UCSD-AML1 (cell line): ENCODE measurements around the gene KRT1.
"Not testable (repeated sequence)": the region's sequence is repeated elsewhere in the genome, so short reads cannot be mapped to it uniquely, and the experiment has no call there.

Source experiments
- DNase-seq: peaks from one replicate; lab custom pipeline; 2025; ENCODE audit not compliant: unreplicated experiment; lab: John Stamatoyannopoulos, UW

The KRT1 gene

DNA sequence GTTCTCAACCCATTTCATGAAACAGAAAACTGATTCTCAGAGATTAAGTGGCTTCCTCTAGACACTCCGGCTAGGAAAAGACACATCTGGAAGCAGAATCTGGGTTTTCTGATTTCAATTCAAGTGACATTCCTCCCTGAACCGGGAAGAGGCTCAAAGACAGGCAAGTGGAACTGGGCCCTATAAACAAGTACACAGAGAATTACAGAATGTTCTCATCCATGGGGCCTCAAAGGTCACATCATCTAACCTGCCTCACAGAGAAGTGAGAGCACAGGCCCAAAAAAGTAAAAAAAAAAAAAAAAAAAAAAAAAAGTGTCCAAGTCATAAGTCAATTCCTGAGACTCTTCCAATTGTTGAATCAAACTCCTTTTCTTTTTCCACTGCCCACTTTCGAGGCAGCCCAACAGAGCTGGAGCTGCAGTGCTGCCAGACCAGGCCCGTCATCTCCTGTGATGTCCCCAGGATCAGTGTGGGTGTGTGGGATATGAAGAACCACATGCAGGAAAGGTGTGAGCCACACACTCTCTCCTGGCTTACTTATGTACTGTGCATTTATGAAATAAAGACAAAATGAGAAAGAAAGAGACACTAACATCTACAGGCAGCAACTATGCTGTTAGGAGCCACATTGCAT lies 2.8 kb upstream of the KRT1 start:
- DNase-seq, result no peak

DNA sequence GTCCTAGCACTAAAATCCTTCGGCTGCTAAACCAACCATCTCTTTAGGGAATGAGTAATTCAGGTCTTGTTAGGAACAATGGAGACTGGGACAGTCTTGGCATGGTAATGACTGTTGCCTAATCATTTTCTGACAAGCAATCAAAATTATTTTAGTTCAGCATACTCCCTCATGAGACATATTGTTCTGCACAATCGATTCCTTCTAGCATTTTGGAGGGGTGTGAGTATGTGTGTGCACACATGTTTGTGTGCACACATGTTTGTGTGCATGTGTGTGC lies 2.1 kb upstream of the KRT1 start:
- DNase-seq, result no peak

DNA sequence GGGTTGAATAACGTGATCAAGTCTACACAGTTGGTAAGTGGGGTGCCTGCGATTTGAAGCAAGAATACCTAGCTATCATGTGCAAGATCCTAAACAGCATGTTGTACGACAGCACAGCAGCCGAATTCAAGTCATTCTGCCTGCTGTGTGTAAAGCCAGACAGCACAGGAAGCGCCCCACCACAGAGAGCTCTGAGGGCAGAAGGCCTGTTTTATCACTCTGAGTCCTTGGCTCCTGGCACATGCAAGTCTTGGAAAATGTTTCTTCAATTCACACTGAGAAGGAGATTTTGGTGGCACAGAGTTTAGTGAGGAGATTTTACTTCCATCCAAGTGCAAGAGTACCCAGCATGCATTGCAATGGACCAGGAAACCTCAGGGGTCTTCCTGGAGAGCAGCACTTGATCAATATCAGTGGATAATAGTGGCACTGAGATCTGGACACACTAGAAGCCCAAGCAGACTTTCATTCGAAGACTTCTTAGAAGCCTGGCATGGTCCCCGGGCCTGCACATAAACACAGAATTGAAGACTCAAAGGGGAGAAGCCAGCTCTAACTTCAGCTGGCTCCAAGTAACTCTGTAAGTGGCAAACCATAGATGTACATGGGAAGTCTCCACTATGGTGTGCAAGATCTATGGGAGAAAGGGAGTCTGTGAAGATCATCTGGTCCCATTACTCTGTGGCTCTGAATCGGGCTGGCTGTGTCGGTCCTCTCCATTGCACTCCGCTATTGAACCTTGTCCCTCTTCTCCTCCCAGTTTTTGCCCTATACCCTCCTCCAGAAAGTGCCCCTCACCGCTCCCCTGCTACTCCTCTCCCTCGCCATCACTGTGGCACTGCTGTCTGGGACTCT lies 1.5 kb upstream of the KRT1 start:
- no peak for DNase-seq

GRCh38 chr12:52679875-52680274 lies 332 bp downstream of the KRT1 start:
- no peak for DNase-seq

DNA sequence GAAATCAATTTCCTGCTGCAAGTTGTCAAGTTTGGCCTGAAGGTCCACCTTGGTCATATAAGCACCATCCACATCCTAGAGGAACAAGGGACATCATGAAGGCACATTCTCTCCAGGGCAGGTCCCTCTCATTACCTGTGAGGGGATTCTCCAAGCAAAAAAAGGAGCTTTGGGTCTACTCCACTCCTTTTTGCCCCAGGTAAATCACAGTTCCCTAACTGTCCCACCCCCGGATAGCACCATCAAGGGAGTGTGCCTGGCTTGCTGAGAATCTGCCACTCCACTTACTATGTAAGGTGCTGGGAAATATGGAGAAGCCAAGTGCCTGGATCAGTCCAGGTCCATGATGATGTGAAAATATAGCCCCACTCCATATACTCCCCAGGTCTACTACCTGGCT lies 2.5 kb downstream of the KRT1 start:
- no peak for DNase-seq

- no peak for DNase-seq
Observed at GRCh38 chr12:52677126-52677525, 3.1 kb downstream of the KRT1 start.

GRCh38 chr12:52676163-52676562 lies 4.0 kb downstream of the KRT1 start:
- no peak for DNase-seq

DNA sequence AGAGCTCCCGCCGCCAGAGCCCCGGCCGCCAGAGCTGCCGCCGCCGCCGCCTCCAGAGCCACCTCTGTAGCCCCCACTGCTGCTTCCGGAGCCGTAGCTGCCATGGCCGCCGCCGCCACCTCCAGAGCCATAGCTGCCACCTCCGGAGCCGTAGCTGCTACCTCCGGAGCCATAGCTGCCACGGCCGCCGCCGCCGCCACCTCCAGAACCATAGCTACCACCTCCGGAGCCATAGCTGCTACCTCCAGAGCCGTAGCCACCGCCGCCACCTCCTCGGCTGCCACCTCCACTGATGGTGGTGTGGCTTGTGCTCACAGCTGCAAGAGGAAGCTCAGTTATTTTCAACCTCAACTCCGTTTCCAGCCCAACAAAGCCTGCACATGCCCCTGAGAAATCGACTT lies 4.9 kb downstream of the KRT1 start:
- no peak for DNase-seq

GRCh38 chr12:52674433-52674775 lies 5.8 kb downstream of the KRT1 start:
- DNase-seq, result no peak

DNA sequence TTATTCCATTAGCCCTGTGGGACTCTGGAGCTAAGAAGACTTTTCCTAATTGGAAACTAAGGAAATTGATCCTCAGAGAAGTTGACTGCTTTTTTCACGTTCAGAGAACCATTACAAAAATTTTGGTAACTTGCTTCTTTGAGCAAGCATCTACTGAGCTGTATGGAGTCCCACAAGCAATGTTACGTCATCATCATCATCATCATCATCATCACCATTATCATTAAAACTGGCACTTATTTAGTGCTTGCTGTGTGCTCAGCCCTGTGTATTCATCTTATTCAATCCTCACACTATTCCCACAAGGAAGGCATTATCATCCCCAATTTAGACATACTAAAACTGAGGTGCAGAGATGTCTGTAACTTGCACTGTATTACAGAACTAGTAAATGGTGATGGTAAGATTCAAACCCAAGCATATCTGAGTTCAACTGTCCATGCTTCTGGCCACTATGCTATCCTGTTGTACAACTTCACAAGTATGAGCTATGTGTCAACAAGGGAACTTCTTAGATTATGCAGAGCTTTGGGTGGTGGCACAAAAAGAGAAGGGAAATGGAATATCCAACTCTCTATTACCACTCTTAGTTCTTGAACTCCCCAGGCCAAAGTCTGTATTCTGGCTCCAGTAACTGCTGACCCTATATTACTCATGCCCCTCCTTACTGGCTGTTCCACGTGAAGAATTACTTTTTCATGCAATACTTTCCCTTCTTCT lies 6.3 kb downstream of the KRT1 start:
- DNase-seq, result no peak

GRCh38 chr12:52673217-52673616 lies 7.0 kb downstream of the KRT1 start:
- DNase-seq, result no peak

GRCh38 chr12:52672321-52672933 lies 7.8 kb downstream of the KRT1 start:
- no peak for DNase-seq

DNA sequence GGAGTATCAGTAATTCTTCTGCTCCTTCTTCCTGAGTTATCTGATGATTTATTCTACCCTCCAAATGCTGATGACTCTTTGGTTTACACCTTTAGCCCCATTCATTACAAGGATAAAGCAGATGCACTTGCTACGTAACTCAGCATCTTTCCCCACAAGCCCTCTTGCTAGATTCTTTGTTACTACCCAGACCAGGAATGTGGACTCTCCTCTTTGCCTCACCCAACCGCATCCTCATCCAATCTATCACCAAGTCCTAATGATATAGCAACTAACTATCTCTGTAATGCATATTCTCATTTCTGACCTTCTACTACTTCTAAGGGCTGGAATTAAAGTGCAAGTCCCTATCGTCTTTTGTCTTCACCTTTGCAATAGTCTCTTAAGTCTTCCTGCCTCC lies 9.2 kb downstream of the KRT1 start:
- DNase-seq, result no peak

DNA sequence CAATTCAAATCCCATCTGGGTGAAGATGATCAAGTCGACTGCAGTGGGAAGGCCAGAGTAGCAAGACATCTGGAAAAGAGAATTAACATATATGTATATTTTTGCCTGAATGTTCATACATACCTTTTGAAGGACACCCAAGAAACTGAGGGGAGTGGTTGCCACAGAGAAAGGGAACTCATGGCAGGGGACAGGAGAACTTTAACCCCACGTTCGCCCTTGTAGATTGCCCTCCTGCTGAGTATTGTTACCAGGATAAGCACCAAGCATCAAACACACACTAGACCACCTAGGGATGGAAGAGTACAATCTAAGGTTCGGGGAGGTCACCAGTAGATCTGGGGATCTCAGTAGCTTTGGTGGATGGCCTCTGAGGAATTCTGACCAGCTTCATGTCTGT lies 9.7 kb downstream of the KRT1 start:
- no peak for DNase-seq

DNA sequence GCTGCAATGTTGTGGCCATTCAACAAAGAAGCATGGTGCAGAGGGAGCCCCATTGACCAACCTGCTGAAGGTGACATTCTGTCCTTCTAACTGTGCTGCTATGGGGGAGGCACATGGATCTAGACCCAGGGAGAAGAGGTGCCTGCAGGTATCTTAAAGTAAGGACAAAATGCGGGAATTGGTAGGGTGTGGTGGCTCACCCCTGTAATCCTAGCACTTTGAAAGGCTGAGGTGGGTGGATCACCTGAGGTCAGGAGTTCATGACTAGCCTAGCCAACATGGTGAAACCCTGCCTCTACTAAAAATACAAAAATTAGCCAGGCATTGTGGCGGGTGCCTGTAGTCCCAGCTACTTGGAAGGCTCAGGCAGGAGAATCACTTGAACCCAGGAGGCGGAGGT lies 10.3 kb downstream of the KRT1 start:
- DNase-seq, result not testable (repeated sequence)

DNA sequence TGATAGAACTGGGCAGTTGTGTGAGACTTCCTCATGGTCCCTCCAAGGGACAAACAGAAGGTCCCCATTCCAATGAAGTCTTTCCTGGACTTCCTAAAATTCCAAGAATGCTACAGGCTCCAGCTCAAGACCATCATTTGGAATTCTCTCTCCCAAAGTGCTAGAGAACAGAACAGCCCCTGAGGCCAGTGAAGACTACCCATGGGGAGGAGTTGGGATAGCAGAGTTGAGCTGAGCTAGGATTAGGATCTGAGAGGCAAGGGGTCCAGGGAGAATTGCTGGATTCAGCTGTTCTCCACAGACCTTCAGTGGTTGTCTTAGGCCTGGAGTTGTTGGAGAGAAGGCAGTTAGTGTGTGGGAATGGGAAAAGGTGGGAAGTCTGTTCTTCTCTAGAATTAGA lies 10.8 kb downstream of the KRT1 start:
- no peak for DNase-seq

DNA sequence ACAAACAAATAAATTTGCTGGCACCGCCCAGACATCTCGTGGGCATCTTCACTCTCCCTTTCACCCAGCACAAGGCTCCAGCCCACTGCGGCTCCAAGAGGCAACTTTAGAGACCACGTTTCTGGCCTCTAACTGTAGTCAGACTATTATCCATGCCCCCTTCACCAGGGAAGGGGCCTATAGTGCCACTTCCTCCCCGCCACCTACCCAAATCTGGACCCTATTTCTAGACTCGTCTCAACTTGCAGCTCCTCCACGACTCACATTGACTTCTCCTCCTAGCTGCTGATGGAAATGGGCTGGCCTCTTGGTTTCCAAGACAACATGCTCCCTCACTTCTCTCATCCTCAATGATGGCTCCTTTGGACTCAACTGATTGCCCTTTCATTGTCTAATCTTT lies 12.3 kb downstream of the KRT1 start:
- DNase-seq, result no peak

DNA sequence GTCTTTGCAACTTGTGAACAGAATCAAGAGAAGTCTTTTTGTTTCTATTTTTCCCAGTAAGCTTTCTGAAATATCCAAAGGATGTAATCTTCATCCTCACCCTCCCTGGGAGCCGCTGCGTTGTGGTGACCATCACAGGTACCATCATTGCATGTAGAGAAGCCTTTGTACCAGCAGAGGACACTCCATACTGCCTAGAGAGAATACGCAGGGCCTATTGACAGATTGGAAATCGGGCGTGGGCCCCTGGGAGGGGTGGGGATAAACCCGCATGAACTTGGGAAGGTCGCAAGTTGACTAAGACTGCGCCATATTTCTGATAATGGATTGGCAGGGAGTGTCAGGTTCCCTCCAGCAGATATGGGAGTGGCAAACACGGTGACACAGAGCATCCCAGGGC lies 12.7 kb downstream of the KRT1 start:
- no peak for DNase-seq

DNA sequence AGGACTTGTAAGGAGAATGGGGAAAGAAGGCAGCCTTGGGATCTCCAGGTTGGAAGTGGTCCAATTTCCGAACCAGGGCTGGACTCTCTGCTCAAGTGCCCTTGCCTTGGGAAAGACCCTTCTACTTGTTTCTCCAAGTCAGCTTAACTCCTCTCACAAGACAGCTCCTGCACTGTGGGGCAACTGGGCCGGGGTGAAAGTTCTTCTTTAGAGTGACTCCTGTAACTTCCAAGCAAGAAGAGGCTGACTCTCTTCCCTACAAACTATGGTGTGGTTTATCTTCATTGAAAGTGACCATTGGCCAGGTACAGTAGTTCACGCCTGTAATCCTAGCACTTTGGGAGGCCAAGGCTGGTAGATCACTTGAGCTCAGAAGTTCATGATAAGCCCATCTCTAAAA lies 13.7 kb downstream of the KRT1 start:
- DNase-seq, result no peak

GRCh38 chr12:52663420-52663819 lies 16.8 kb downstream of the KRT1 start:
- DNase-seq, result no peak

DNA sequence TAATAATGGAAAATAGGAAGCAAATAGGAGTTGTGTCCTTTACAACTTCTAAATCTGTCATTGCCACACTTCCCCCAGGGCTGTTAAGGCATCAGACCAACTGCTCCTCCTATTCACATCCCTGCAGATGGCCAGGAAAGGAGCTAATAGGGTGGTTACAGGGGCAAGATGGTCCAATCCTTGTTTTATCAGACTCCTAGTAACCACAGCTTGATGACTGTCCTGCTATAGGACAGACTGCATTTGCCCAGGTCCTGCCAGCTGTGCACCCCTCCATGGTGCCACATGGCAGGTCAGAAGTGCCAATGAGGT lies 17.3 kb downstream of the KRT1 start:
- no peak for DNase-seq
